Right atrium auricular region (tissue), 2 donors: Measurements from ENCODE around the gene CD180. TPM values are rescaled to one million over a fixed set of nuclear protein-coding genes. Genes with fewer than 3 reads are reported as not detected.

ENCODE experiments used
- DNase-seq: peaks from one replicate; pipeline ENCODE4 v3.0.0-alpha.2; 2019; ENCODE audit warnings: low spot score
- H3K27ac ChIP-seq, 2 donors: fragments of 200-600 bp; sonication (generic); 1 replicate in 1 of 2; 2 replicates in 1 of 2; pipeline ENCODE4 v1.5.1; 2016 to 2019
- H3K27me3 ChIP-seq, 2 donors: fragments of 200-600 bp; sonication (generic); one replicate each; pipeline versions ENCODE4 v1.5.1 to v1.6.0; 2017 to 2019
- H3K36me3 ChIP-seq: fragments of 200-600 bp; sonication (generic); one replicate; pipeline ENCODE4 v1.5.1; 2016
- H3K4me1 ChIP-seq, 2 donors: fragments of 200-600 bp; sonication (generic); one replicate each; pipeline versions ENCODE4 v1.5.1 to v1.6.0; 2017 to 2019
- H3K4me3 ChIP-seq, 2 donors: fragments of 200-600 bp; sonication (generic); 1 replicate in 1 of 2; 2 replicates in 1 of 2; pipeline ENCODE4 v1.5.1; 2017 to 2019; ENCODE audit warnings: mild to moderate bottlenecking in 1 of 2, moderate library complexity in 1 of 2
- H3K9me3 ChIP-seq, 2 donors: fragments of 200-600 bp; sonication (generic); one replicate each; pipeline ENCODE4 v1.5.1; 2019
- CTCF ChIP-seq, 2 donors: fragments of 200-600 bp; sonication (generic); IDR thresholded peaks; one replicate each; pipeline ENCODE4 v1.5.1; 2019; ENCODE audit warnings: antibody characterized with exemption in 2 of 2
- total RNA-seq, 2 donors: library from RNA; depleted of rRNA; stranded (reverse); fragments of >200 nt; gene quantifications; one replicate each; pipeline ENCODE4 v1.1.0, GENCODE V29; 2016

The CD180 gene
- total RNA-seq, 2 donors from 2014 or later: 0.26 to 1.2 TPM

GRCh38 chr5:67163863-67164595, 32.6 kb downstream of the CD180 start:
- Histone ChIP-seq H3K27ac (no peak overlapping the region), H3K9me3 (no peaks in the 10 kb centered on the region), H3K4me1 (peaks cover 0 to 14% of the 10 kb centered on the region in 2 donors), H3K27me3 (no peaks in the 10 kb centered on the region), H3K4me3 (no peak overlapping the region), H3K36me3 (peaks cover 60% of the 10 kb centered on the region)
- no peak for TF ChIP-seq CTCF (IDR thresholded peaks at IDR 0.05)
- DNase-seq: no peak

GRCh38 chr5:67163231-67163756, 33.3 kb downstream of the CD180 start:
- no peak overlapping the region for H3K4me3 ChIP-seq
- H3K36me3 ChIP-seq: peaks cover 62% of the 10 kb centered on the region
- no peak for TF ChIP-seq CTCF (IDR thresholded peaks at IDR 0.05)
- no peak for DNase-seq
- no peaks in the 10 kb centered on the region for H3K27me3 ChIP-seq
- peaks cover 0 to 14% of the 10 kb centered on the region in 2 donors for H3K4me1 ChIP-seq
- no peak overlapping the region for H3K27ac ChIP-seq
- no peaks in the 10 kb centered on the region for H3K9me3 ChIP-seq

- Histone ChIP-seq H3K27me3 (no peaks in the 10 kb centered on the region), H3K4me1 (peaks cover 0 to 13% of the 10 kb centered on the region in 2 donors), H3K9me3 (no peaks in the 10 kb centered on the region), H3K36me3 (peaks cover 60% of the 10 kb centered on the region), H3K27ac (no peak overlapping the region), H3K4me3 (no peak overlapping the region)
- DNase-seq: no peak
- no peak for TF ChIP-seq CTCF (IDR thresholded peaks at IDR 0.05)
These were observed 34.8 kb downstream of the CD180 start for GRCh38 chr5:67161767-67162166.

- peaks cover 0 to 5% of the 10 kb centered on the region in 2 donors for H3K4me1 ChIP-seq
- peaks cover 61% of the 10 kb centered on the region for H3K36me3 ChIP-seq
- H3K27ac ChIP-seq: no peak overlapping the region
- H3K9me3 ChIP-seq: no peaks in the 10 kb centered on the region
- TF ChIP-seq CTCF (IDR thresholded peaks at IDR 0.05): no peak
- H3K27me3 ChIP-seq: no peaks in the 10 kb centered on the region
- DNase-seq: no peak
- H3K4me3 ChIP-seq: no peak overlapping the region
These were observed 35.6 kb downstream of the CD180 start for GRCh38 chr5:67160985-67161384.

DNA sequence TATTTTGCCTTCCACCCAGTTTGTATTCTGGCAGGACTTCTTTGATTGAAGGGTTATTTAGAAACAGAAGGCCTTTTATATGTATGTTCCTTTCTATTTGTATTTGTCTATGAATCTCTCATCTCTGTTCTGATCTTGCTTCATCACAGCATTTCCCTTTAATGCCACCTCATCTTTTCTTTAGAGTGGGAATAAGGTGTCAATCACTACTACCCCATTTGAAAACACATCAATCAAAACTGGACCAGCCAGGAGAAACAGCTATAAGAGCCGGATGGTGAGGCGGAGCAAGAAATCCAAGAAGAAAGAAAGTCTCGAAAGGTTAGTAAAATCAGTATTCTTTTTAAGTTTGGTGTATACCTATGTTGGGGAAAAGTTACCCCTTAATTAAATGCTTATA, 36.3 kb downstream of the CD180 start:
- peaks cover 54% of the 10 kb centered on the region for H3K36me3 ChIP-seq
- H3K9me3 ChIP-seq: no peaks in the 10 kb centered on the region
- DNase-seq: no peak
- H3K27ac ChIP-seq: no peak overlapping the region
- H3K4me1 ChIP-seq: peaks cover 0 to 3% of the 10 kb centered on the region in 2 donors
- H3K27me3 ChIP-seq: no peaks in the 10 kb centered on the region
- no peak for TF ChIP-seq CTCF (IDR thresholded peaks at IDR 0.05)
- H3K4me3 ChIP-seq: no peak overlapping the region
